Measurements from ENCODE around the gene CGB3.

CGB3 gene

GRCh38 chr19:48988860-48989259 lies 35.3 kb downstream of the CGB3 start:
- H3K4me3 ChIP-seq (ENCODE audit: low read length): no peak overlapping the region
- TF ChIP-seq ZNF274 (IDR thresholded peaks at IDR 0.05; ENCODE audit: low read depth, low read length): no peak

- TF ChIP-seq ZNF274 (IDR thresholded peaks at IDR 0.05; ENCODE audit: low read depth, low read length): no peak
- no peak overlapping the region for H3K4me3 ChIP-seq (ENCODE audit: low read length)
These were observed 35.8 kb downstream of the CGB3 start for GRCh38 chr19:48988286-48988685.

- no peak for TF ChIP-seq ZNF274 (IDR thresholded peaks at IDR 0.05; ENCODE audit: low read depth, low read length)
- no peak overlapping the region for H3K4me3 ChIP-seq (ENCODE audit: low read length)
These were observed 36.8 kb downstream of the CGB3 start for GRCh38 chr19:48987323-48987722.

- no peak overlapping the region for H3K4me3 ChIP-seq (ENCODE audit: low read length)
- no peak for TF ChIP-seq ZNF274 (IDR thresholded peaks at IDR 0.05; ENCODE audit: low read depth, low read length)
These were observed 37.9 kb downstream of the CGB3 start for GRCh38 chr19:48986211-48986610.

- no peak overlapping the region for H3K4me3 ChIP-seq (ENCODE audit: low read length)
- no peak for TF ChIP-seq ZNF274 (IDR thresholded peaks at IDR 0.05; ENCODE audit: low read depth, low read length)
These were observed 38.4 kb downstream of the CGB3 start for GRCh38 chr19:48985711-48986110.

- no peak overlapping the region for H3K4me3 ChIP-seq (ENCODE audit: low read length)
- TF ChIP-seq ZNF274 (IDR thresholded peaks at IDR 0.05; ENCODE audit: low read depth, low read length): no peak
These were observed 41.9 kb downstream of the CGB3 start for GRCh38 chr19:48982280-48982679.

- TF ChIP-seq ZNF274 (IDR thresholded peaks at IDR 0.05; ENCODE audit: low read depth, low read length): no peak
- no peak overlapping the region for H3K4me3 ChIP-seq (ENCODE audit: low read length)
These were observed 47.1 kb downstream of the CGB3 start for GRCh38 chr19:48977061-48977460.

- no peak overlapping the region for H3K4me3 ChIP-seq (ENCODE audit: low read length)
- no peak for TF ChIP-seq ZNF274 (IDR thresholded peaks at IDR 0.05; ENCODE audit: low read depth, low read length)
These were observed 47.9 kb downstream of the CGB3 start for GRCh38 chr19:48975947-48976847.
